Epithelial cell of esophagus (primary cell): ENCODE results near the gene BICD2.

Source experiments
- DNase-seq: peaks from one replicate; pipeline ENCODE4 v3.0.0; 2010; ENCODE audit warnings: low read depth
- H3K4me3 ChIP-seq: 2 replicates; pipeline ENCODE4 v1.5.1; 2011; ENCODE audit warnings: mild to moderate bottlenecking, low read length, control low read depth
- CTCF ChIP-seq: IDR thresholded peaks from 2 replicates; pipeline ENCODE4 v1.5.1; 2011; ENCODE audit warnings: low read depth, mild to moderate bottlenecking, low read length, control low read depth, inconsistent platforms; ENCODE audit not compliant: insufficient read depth; ENCODE audit errors: missing control alignments

The BICD2 gene

GRCh38 chr9:92723801-92724323 is 40.8 kb downstream of the BICD2 start:
- no peak overlapping the region for H3K4me3 ChIP-seq
- TF ChIP-seq CTCF = no peak
- no peak for DNase-seq

GRCh38 chr9:92723299-92723625 is 41.4 kb downstream of the BICD2 start:
- no peak for TF ChIP-seq CTCF
- no peak overlapping the region for H3K4me3 ChIP-seq
- peak; percentile 98 for DNase-seq

GRCh38 chr9:92722386-92723298 is 42.0 kb downstream of the BICD2 start:
- no peak for TF ChIP-seq CTCF
- no peak overlapping the region for H3K4me3 ChIP-seq
- DNase-seq = no peak

GRCh38 chr9:92721548-92721947 is 43.1 kb downstream of the BICD2 start:
- TF ChIP-seq CTCF = no peak
- DNase-seq = no peak
- no peak overlapping the region for H3K4me3 ChIP-seq

GRCh38 chr9:92720807-92721535 is 43.7 kb downstream of the BICD2 start:
- DNase-seq = no peak
- TF ChIP-seq CTCF = no peak
- no peak overlapping the region for H3K4me3 ChIP-seq

- DNase-seq = no peak
- H3K4me3 ChIP-seq = no peak overlapping the region
- TF ChIP-seq CTCF = no peak
Observed at GRCh38 chr9:92720209-92720765, 44.3 kb downstream of the BICD2 start.
